ENCODE results near the gene MLN. TPM values are rescaled to one million over a fixed set of nuclear protein-coding genes. Genes with fewer than 3 reads are reported as not detected.

MLN gene
- total and polyA plus RNA-seq, 2 donors (not counting 3 experiments of a cell fraction or from before 2014, with no cell fraction given), result not detected

DNA sequence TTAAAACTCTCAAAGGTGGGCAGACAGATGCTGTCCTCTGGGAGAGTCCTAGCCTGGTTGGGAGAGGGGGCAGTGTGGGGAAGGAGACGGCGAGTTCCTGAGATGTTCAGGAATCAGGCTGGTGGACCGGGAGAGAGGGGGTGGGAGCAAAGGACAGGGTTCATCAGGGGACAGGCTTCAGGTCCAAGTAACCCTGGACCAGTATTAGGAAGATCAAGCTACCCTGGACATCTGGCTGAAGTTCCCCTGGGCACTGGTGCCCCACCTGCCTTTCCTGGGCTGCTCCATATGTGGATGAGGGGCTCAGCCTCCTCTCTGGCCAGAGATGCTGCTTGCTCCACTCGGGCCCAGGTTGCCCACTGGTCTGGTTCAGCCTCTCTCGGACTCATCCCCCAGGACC lies 56.0 kb downstream of the MLN start:
- no peak overlapping the region for H3K9ac ChIP-seq (replicated peaks; ENCODE audit: extremely low read depth, insufficient read depth, low read length)
- no peaks in the 10 kb centered on the region for H3K36me3 ChIP-seq (ENCODE audit: control insufficient read depth in 2 of 2, extremely low read depth in 1 of 2, insufficient read depth in 2 of 2, low read length in 2 of 2)
- no peak overlapping the region for H3K4me2 ChIP-seq (ENCODE audit: insufficient read depth, low read length)
- dilution Hi-C loops (cut with MboI; ENCODE audit: extremely low pct_ligation_motif_present, low sequenced_read_pairs), result no loop called here
- H3K9me3 ChIP-seq (replicated peaks; ENCODE audit: control insufficient read depth, insufficient read depth, low read length), result no peaks in the 10 kb centered on the region
- no peaks in the 10 kb centered on the region for H3K9me1 ChIP-seq (replicated peaks; ENCODE audit: control insufficient read depth, extremely low read depth, insufficient read depth, low read length)
- no peak for DNase-seq (ENCODE audit: low read depth, low spot score)
- H3K27me3 ChIP-seq (ENCODE audit: control insufficient read depth in 2 of 2, insufficient read depth in 2 of 2, low read length in 2 of 2), result peaks cover 2 to 7% of the 10 kb centered on the region in 2 experiments
- no peaks in the 10 kb centered on the region for H3K4me1 ChIP-seq (ENCODE audit: control insufficient read depth, extremely low read depth, insufficient read depth, low read length)
- no peaks in the 10 kb centered on the region for H3K79me2 ChIP-seq (ENCODE audit: control insufficient read depth, insufficient read depth, low read length)
- ChIA-PET CTCF (interaction anchor here (1.1 to 7.7 kb wide), 6 partner anchors 24 to 408 kb away, joined by 4 to 122 read pairs (median 11); partner anchors contain the start of gene UQCC2), POLR2A (no interaction called here)
- no peak overlapping the region for H3K4me3 ChIP-seq (replicated peaks in 1 of 3; ENCODE audit: insufficient read depth in 1 of 3, low read depth in 1 of 3, low read length in 3 of 3)
- no peak overlapping the region for H2AFZ ChIP-seq (ENCODE audit: low read depth, low read length)
- TF ChIP-seq, protein P1, sequence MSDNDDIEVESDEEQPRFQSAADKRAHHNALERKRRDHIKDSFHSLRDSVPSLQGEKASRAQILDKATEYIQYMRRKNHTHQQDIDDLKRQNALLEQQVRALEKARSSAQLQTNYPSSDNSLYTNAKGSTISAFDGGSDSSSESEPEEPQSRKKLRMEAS (IDR thresholded peaks at IDR 0.05; ENCODE audit: insufficient read depth, insufficient read length), result no peak
- TF ChIP-seq GATA2 (IDR thresholded peaks at IDR 0.05; ENCODE audit: insufficient read depth, insufficient read length, low read depth, low read length) (no peak), POLR2AphosphoS5 (IDR thresholded peaks at IDR 0.05; ENCODE audit: insufficient read depth, low read depth, low read length) (no peak), EZH2 (IDR thresholded peaks at IDR 0.05; ENCODE audit: borderline replicate concordance, low read depth, low read length, severe bottlenecking) (no peak), JUN (IDR thresholded peaks at IDR 0.05; ENCODE audit: borderline replicate concordance, insufficient read depth, insufficient read length, low read depth) (no peak), FOS (IDR thresholded peaks at IDR 0.05; ENCODE audit: borderline replicate concordance, insufficient read depth, low read length) (no peak), POLR2A (IDR thresholded peaks at IDR 0.05; ENCODE audit: low read depth, low read length) (no peak), MYC (IDR thresholded peaks at IDR 0.05; ENCODE audit: low read depth, low read length) (no peak)
- TF ChIP-seq, protein P2, sequence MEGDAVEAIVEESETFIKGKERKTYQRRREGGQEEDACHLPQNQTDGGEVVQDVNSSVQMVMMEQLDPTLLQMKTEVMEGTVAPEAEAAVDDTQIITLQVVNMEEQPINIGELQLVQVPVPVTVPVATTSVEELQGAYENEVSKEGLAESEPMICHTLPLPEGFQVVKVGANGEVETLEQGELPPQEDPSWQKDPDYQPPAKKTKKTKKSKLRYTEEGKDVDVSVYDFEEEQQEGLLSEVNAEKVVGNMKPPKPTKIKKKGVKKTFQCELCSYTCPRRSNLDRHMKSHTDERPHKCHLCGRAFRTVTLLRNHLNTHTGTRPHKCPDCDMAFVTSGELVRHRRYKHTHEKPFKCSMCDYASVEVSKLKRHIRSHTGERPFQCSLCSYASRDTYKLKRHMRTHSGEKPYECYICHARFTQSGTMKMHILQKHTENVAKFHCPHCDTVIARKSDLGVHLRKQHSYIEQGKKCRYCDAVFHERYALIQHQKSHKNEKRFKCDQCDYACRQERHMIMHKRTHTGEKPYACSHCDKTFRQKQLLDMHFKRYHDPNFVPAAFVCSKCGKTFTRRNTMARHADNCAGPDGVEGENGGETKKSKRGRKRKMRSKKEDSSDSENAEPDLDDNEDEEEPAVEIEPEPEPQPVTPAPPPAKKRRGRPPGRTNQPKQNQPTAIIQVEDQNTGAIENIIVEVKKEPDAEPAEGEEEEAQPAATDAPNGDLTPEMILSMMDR (IDR thresholded peaks at IDR 0.05; ENCODE audit: extremely low read depth in 1 of 2, insufficient read depth in 1 of 2, low read depth in 1 of 2, low read length in 2 of 2), result no peak
- H3K27ac ChIP-seq (ENCODE audit: insufficient read depth, low read depth, low read length), result no peak overlapping the region
- no peaks in the 10 kb centered on the region for H4K20me1 ChIP-seq (replicated peaks; ENCODE audit: control insufficient read depth, extremely low read depth, insufficient read depth, low read length)
- intact Hi-C loops (cut with micrococcal nuclease), result no loop called here
- no TSS peak for BruUV-seq (replicated peaks)
- FAIRE-seq, result no peak
